OCI-LY1 (cell line): ENCODE data around the gene ANKRD6.

Experiments
- CTCF ChIP-seq: fragments of 200-600 bp; sonication (generic), shearing (Covaris generic); IDR thresholded peaks from 2 replicates; pipeline ENCODE4 v1.5.1; 2017; ENCODE audit warnings: mild to moderate bottlenecking, antibody characterized with exemption, low read length, moderate library complexity, mixed read lengths
- EZH2 ChIP-seq: fragments of 200-600 bp; sonication (generic), shearing (Covaris generic); IDR thresholded peaks from 2 replicates; pipeline ENCODE4 v1.8.0; 2017; ENCODE audit warnings: borderline replicate concordance, mixed run types, mild to moderate bottlenecking, antibody characterized with exemption, low read length, moderate library complexity, mixed read lengths

GRCh38 chr6:89682991-89683390 lies 250.0 kb downstream of the ANKRD6 start:
- TF ChIP-seq CTCF (no peak), EZH2 (no peak)
